Mucosa of stomach (tissue), 1 donor: ENCODE data around the gene CCDC154.

Experiments
- H3K27me3 ChIP-seq: one replicate; pipeline ENCODE4 v1.7.0; 2013; ENCODE audit warnings: mild to moderate bottlenecking, low read length; ENCODE audit not compliant: control insufficient read depth, insufficient read depth
- H3K36me3 ChIP-seq: one replicate; pipeline ENCODE4 v1.7.0; 2013; ENCODE audit warnings: low read length; ENCODE audit not compliant: control insufficient read depth, insufficient read depth
- H3K4me1 ChIP-seq: one replicate; pipeline ENCODE4 v1.7.0; 2013; ENCODE audit warnings: mild to moderate bottlenecking, low read length; ENCODE audit not compliant: control insufficient read depth, insufficient read depth
- H3K4me3 ChIP-seq: one replicate; pipeline ENCODE4 v1.7.0; 2013; ENCODE audit warnings: low read length
- H3K9ac ChIP-seq: one replicate; pipeline ENCODE4 v1.7.0; 2013; ENCODE audit warnings: mild to moderate bottlenecking, low read length, moderate library complexity
- H3K9me3 ChIP-seq: one replicate; pipeline ENCODE4 v1.7.0; 2013; ENCODE audit warnings: mild to moderate bottlenecking, low read length, moderate library complexity; ENCODE audit not compliant: control insufficient read depth
- donor health status: Pancreatic carcinoma.

Gene CCDC154

GRCh38 chr16:1437606-1438005 lies 6.8 kb downstream of the CCDC154 start:
- Histone ChIP-seq H3K4me3 (no peak overlapping the region), H3K4me1 (no peaks in the 10 kb centered on the region), H3K36me3 (no peaks in the 10 kb centered on the region), H3K9me3 (no peaks in the 10 kb centered on the region), H3K27me3 (peaks cover 4% of the 10 kb centered on the region), H3K9ac (no peak overlapping the region)

GRCh38 chr16:1436731-1437355 lies 7.5 kb downstream of the CCDC154 start:
- Histone ChIP-seq H3K27me3 (peaks cover 4% of the 10 kb centered on the region), H3K4me1 (no peaks in the 10 kb centered on the region), H3K4me3 (no peak overlapping the region), H3K9ac (no peak overlapping the region), H3K9me3 (no peaks in the 10 kb centered on the region), H3K36me3 (no peaks in the 10 kb centered on the region)

GRCh38 chr16:1435921-1436697 lies 8.2 kb downstream of the CCDC154 start:
- Histone ChIP-seq H3K27me3 (peaks cover 4% of the 10 kb centered on the region), H3K36me3 (no peaks in the 10 kb centered on the region), H3K4me1 (peaks cover 2% of the 10 kb centered on the region), H3K9me3 (no peaks in the 10 kb centered on the region), H3K9ac (no peak overlapping the region), H3K4me3 (no peak overlapping the region)

- no peak overlapping the region for H3K9ac ChIP-seq
- H3K4me3 ChIP-seq, result no peak overlapping the region
- H3K36me3 ChIP-seq, result no peaks in the 10 kb centered on the region
- H3K27me3 ChIP-seq, result peaks cover 6% of the 10 kb centered on the region
- peaks cover 9% of the 10 kb centered on the region for H3K4me1 ChIP-seq
- H3K9me3 ChIP-seq, result no peaks in the 10 kb centered on the region
Observed at GRCh38 chr16:1434644-1435592, 9.4 kb downstream of the CCDC154 start.

GRCh38 chr16:1433756-1434155 lies 10.6 kb downstream of the CCDC154 start:
- peaks cover 18% of the 10 kb centered on the region for H3K4me1 ChIP-seq

GRCh38 chr16:1433263-1433560 lies 11.1 kb downstream of the CCDC154 start:
- Histone ChIP-seq H3K9me3 (no peaks in the 10 kb centered on the region), H3K4me3 (no peak overlapping the region), H3K4me1 (peaks cover 19% of the 10 kb centered on the region), H3K9ac (no peak overlapping the region), H3K27me3 (peaks cover 16% of the 10 kb centered on the region), H3K36me3 (no peaks in the 10 kb centered on the region)

More at GRCh38 chr16:1433756-1434155, 10.6 kb downstream of the CCDC154 start:
- Histone ChIP-seq H3K4me3 (no peak overlapping the region), H3K9ac (no peak overlapping the region), H3K9me3 (no peaks in the 10 kb centered on the region), H3K27me3 (peaks cover 15% of the 10 kb centered on the region), H3K36me3 (no peaks in the 10 kb centered on the region)

GRCh38 chr16:1432388-1433262 lies 11.7 kb downstream of the CCDC154 start:
- Histone ChIP-seq H3K4me3 (no peak overlapping the region), H3K4me1 (peaks cover 19% of the 10 kb centered on the region), H3K9ac (no peak overlapping the region), H3K27me3 (peaks cover 16% of the 10 kb centered on the region), H3K36me3 (no peaks in the 10 kb centered on the region), H3K9me3 (no peaks in the 10 kb centered on the region)

- Histone ChIP-seq H3K9me3 (no peaks in the 10 kb centered on the region), H3K9ac (no peak overlapping the region), H3K4me3 (no peak overlapping the region), H3K4me1 (peaks cover 19% of the 10 kb centered on the region), H3K36me3 (no peaks in the 10 kb centered on the region), H3K27me3 (peaks cover 16% of the 10 kb centered on the region)
Observed at GRCh38 chr16:1431497-1432270, 12.7 kb downstream of the CCDC154 start.

- Histone ChIP-seq H3K4me3 (no peak within 1 kb of the TSS), H3K9ac (no peak within 1 kb of the TSS), H3K27me3 (peaks cover 16% of the 10 kb centered on the region), H3K4me1 (peaks cover 19% of the 10 kb centered on the region), H3K9me3 (no peaks in the 10 kb centered on the region), H3K36me3 (no peaks in the 10 kb centered on the region)
Observed at GRCh38 chr16:1430759-1431496, 13.4 kb downstream of the CCDC154 start, which contains the start of gene PERCC1. Gene PERCC1, plus strand, starts transcription at chr16:1431078. Its CDS starts 1,516 bp downstream, at chr16:1432594.

- Histone ChIP-seq H3K4me3 (no peak overlapping the region), H3K27me3 (peaks cover 16% of the 10 kb centered on the region), H3K36me3 (no peaks in the 10 kb centered on the region), H3K4me1 (peaks cover 19% of the 10 kb centered on the region), H3K9me3 (no peaks in the 10 kb centered on the region), H3K9ac (no peak overlapping the region)
Observed at GRCh38 chr16:1430214-1430758, 14.1 kb downstream of the CCDC154 start.
